K562 (cell line): ENCODE data around the gene ITGA6.

Experiments used
- CTCF ChIP-seq, 3 experiments: IDR thresholded peaks in 2 of 3; conservative IDR thresholded peaks in 1 of 3; 2 replicates each; pipeline ENCODE4 v1.5.1; 2011 to 2012; ENCODE audit warnings: low read length in 3 of 3, mild to moderate bottlenecking in 3 of 3, control low read depth in 2 of 3, improper control_type of control experiment in 1 of 3, inconsistent platforms in 1 of 3, low read depth in 1 of 3, mixed read lengths in 1 of 3, moderate library complexity in 1 of 3; ENCODE audit not compliant: insufficient read depth in 2 of 3
- FOXJ3 ChIP-seq: sonication (generic); formaldehyde crosslinking; IDR thresholded peaks from 2 replicates; pipeline ENCODE4 v1.4.0; 2020; ENCODE audit warnings: mild to moderate bottlenecking, missing genetic modification reagents
- GABPA ChIP-seq: fragments of 200-800 bp; sonication (Bioruptor generic); conservative IDR thresholded peaks from 2 replicates; pipeline ENCODE4 v1.6.1; 2016; ENCODE audit warnings: low read depth, missing genetic modification characterization, missing compliant biosample characterization
- HMG20B ChIP-seq: fragments of 250-450 bp; sonication (Bioruptor Pico); IDR thresholded peaks from 2 replicates; pipeline ENCODE4 v1.5.0; 2021; ENCODE audit warnings: mild to moderate bottlenecking
- MAFK ChIP-seq: IDR thresholded peaks from 2 replicates; pipeline ENCODE4 v1.6.1; 2011; ENCODE audit warnings: low read length, improper control_type of control experiment
- MXI1 ChIP-seq: IDR thresholded peaks from 2 replicates; pipeline ENCODE4 v1.6.1; 2011; ENCODE audit warnings: low read depth, mild to moderate bottlenecking, improper control_type of control experiment, low read length
- SIN3A ChIP-seq, 2 experiments: fragments of 150-350 bp in 1 of 2; IDR thresholded peaks; 2 replicates each; pipeline ENCODE4 v1.6.1; 2011 to 2016; ENCODE audit warnings: borderline replicate concordance in 2 of 2, low read depth in 2 of 2, low read length in 2 of 2, mild to moderate bottlenecking in 2 of 2, moderate library complexity in 2 of 2; ENCODE audit not compliant: control insufficient read depth in 1 of 2

DNA sequence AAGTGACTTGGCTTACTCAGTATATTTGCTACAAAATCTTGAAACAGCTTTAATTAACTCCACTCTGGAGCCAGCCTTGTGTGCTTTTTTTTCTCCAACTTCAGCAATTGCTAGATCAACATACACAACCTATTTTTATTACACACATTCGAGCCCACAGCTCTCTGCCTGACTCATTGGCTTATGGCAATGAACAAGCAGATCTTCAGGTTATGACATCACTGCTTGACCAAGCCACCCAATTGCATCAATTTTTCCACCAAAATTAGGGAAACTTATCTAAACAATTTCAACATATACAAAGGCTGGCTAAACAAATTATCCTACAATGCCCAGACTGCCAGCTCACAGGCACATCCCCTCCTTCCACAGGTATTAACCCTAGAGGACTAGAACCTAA lies 88.9 kb downstream of the ITGA6 start:
- TF ChIP-seq SIN3A (IDR thresholded peaks at IDR 0.05; ENCODE audit: borderline replicate concordance in 2 of 2, control insufficient read depth in 1 of 2, low read depth in 2 of 2, low read length in 2 of 2) (no peak), FOXJ3 (CRISPR knock-in tag) (no peak), CTCF (IDR thresholded peaks at IDR 0.05 in 2 of 3, conservative IDR thresholded peaks at IDR 0.05 in 1 of 3; ENCODE audit: insufficient read depth in 2 of 3, low read depth in 1 of 3, low read length in 3 of 3) (no peak), MAFK (no peak), HMG20B (CRISPR knock-in tag) (no peak), MXI1 (no peak), GABPA (tag) (no peak)
